Measurements from ENCODE around the gene SLCO4A1. TPM values are rescaled to one million over a fixed set of nuclear protein-coding genes. Genes with fewer than 3 reads are reported as not detected.

Gene SLCO4A1
- total RNA-seq, 2 donors from 2014 or later: 14.7 to 15.2 TPM

DNA sequence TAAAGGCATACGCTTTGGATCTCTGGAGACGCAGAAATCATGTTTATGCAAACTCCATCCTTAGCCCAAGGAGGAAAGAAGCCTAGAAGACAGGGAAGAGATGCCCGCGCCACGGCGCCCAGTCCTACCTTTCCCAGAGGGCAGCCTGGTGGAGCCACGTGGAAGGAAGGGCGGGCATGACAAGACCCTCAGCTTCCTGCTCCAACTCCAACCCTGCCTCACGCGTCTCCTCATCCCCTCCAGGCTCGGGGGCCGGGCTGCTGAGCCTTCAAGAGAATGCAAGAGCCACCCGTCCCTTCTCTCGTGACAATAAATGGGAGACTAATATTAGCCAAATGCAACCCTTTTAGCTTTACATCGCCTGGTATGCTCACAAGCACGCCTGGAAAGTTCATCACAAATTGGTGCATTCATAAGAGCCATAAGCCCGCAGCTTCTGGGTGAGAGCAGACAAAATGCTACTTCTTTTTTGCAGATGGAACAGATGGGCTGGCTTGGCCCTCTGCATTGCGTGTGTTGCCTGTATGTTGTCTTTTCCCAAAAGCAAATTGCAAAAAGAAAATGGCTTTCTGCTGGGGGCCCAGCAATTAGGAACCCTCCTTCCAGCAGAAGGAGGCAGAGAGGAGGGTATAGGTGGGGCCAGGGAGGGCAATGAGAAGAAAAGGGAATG is 58.1 kb downstream of the SLCO4A1 start:
- no peak for DNase-seq (ENCODE audit: low spot score)
- intact Hi-C loops (cut with DNase I): no loop called here

GRCh38 chr20:62701161-62702012 is 59.1 kb downstream of the SLCO4A1 start:
- DNase-seq (ENCODE audit: low spot score): no peak
- intact Hi-C loops (cut with DNase I): no loop called here

GRCh38 chr20:62702013-62702300 is 59.7 kb downstream of the SLCO4A1 start:
- no peak for DNase-seq (ENCODE audit: low spot score)
- intact Hi-C loops (cut with DNase I): no loop called here

DNA sequence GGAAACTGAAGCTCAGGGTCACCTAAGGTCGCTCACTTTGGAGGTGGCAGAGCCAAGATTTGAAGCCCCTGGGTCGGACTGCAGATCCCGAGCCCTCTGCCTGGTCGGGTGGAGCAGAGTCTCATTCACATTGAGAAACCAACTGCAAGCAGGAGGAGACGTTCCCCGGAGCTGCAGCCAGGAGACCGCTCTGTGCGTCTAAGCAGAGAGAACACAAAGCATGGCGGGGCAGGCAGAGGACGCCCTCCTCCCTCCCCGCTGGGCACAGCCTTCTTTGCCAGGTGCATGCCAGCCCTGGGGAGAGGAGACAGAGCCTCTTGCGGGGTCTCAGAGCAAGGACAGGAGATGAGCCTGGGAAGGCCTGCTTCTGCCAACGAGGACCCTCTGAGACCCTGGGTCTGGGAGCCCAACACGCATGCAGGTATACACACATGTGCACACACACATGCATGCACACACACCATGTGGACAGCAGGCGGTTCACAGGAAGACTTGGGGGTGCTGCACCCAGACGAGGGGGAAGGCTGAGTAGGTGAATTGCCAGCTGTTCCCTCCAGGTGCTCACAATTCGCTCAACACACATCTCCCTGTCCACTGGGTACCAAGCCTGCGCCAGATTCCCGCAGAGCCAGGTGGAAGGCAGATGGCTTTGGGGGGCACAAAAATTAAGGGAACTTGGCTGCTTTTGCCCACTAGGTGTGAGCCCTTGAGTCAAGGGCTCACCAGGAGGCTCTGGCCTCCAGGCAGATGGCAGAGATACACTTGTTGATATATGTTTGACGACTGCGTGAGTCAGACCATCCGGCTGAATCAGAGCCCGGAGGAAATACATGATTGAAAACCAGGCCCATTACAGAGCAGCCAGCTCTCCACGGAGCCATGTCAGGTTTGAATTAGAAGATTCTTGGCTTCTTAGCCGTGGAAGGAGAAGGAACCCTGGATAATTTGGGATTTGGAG is 60.9 kb downstream of the SLCO4A1 start:
- DNase-seq (ENCODE audit: low spot score): no peak
- intact Hi-C loops (cut with DNase I): no loop called here

DNA sequence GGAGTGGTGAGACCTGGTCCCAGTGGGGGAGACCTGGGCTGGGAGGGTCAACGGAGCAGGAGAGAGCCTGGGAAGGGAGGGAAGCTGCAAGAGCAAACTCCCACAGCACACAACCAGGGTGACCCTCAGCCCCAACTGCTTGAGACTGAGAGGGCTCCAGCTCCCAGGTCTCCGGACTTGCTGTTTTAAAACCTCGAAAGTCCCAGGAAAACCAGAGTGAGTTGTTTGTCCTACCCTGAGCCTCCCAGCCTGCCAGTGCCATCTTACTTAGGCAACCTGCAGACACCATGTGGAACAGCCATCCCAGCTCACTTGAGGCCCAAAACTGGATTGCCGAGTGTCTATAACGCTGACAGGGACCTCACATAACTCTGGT is 61.5 kb downstream of the SLCO4A1 start:
- no peak for DNase-seq (ENCODE audit: low spot score)
- intact Hi-C loops (cut with DNase I): no loop called here

GRCh38 chr20:62704341-62704948 is 62.1 kb downstream of the SLCO4A1 start:
- peak; percentile 91 for DNase-seq (ENCODE audit: low spot score)
- intact Hi-C loops (cut with DNase I): no loop called here

DNA sequence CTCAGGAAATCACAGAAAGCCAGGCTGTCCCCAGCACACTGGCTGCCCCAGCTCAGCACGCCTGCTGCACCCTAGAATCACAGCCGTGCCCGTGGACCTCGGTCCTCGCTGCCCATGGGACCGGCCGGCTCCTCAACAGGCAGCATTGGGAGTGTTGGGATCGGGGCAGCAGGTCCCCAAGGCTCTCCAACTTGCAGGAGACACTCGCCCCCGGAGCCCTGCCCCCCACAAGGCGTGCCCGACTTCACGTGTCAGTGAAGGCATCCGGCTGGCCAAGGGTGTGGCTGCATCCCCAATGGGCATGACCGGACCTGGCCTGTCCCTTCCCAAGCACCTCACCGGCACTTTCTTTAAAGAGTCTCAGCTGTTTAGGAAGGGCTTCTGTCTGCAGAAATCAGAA is 63.3 kb downstream of the SLCO4A1 start:
- intact Hi-C loops (cut with DNase I): no loop called here
- no peak for DNase-seq (ENCODE audit: low spot score)

GRCh38 chr20:62706344-62706743 is 64.0 kb downstream of the SLCO4A1 start:
- DNase-seq (ENCODE audit: low spot score): no peak
- intact Hi-C loops (cut with DNase I): no loop called here

DNA sequence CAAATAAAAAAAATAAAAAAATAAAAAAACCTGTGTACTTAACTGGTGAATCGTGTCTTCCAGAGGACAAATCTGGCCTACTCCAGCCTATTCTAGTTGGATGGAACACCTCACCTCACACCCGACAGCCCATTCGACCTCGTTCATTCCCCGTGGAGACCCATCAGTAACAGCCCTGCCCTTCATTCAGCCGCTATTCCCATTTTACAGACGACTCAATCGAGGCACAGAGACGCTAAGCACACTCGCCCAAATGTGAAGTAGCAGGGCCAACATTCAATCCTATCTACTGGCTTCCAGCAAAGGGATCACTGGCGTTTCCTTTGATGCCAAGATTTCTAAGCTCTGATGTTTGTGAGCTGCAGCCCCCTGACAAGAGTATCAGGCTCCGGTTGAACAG is 64.6 kb downstream of the SLCO4A1 start:
- intact Hi-C loops (cut with DNase I): no loop called here
- no peak for DNase-seq (ENCODE audit: low spot score)

- intact Hi-C loops (cut with DNase I): no loop called here
Measured at GRCh38 chr20:62707276-62707920, 65.1 kb downstream of the SLCO4A1 start.

DNA sequence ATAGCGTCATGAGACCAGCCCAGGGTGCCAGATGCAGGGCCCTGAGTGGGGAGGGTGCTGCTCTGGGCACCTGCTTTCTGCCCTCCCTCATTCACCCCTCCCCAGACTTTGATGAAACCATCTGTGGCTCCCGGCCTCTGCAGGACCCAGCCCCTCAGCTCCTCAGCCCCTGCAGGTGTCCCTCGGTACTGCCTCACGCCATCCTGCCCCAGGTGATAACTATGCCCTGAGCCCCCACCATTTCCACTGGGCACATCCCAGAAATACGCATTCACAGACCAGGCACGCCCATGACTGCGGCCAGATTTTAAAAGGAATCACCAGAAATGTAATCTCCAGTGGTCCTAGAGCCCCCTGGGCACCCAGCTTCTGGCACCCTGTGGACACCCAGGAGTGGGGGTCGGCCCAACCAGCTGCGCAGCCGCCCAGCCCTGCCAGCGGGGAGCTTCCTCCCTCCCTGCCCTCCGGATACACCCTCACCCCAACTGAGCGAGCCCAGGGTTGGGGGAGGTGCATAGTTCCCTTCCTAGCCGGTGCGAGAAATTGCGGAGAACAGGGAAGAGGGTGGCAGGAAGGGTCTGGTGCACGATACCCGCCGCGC is 65.7 kb downstream of the SLCO4A1 start:
- intact Hi-C loops (cut with DNase I): no loop called here
- no peak for DNase-seq (ENCODE audit: low spot score)

More at GRCh38 chr20:62707276-62707920, 65.1 kb downstream of the SLCO4A1 start:
- DNase-seq (ENCODE audit: low spot score): no peak

- intact Hi-C loops (cut with DNase I): no loop called here
- DNase-seq (ENCODE audit: low spot score): no peak
Measured at GRCh38 chr20:62708591-62709536, 66.6 kb downstream of the SLCO4A1 start, which contains the start of gene NTSR1. TSS of gene NTSR1 (plus strand) at chr20:62708836. CDS start at chr20:62709208, 372 bp downstream.

- intact Hi-C loops (cut with DNase I): no loop called here
Measured at GRCh38 chr20:62709537-62709905, 67.2 kb downstream of the SLCO4A1 start.

GRCh38 chr20:62710221-62710885 is 68.0 kb downstream of the SLCO4A1 start:
- intact Hi-C loops (cut with DNase I): no loop called here
- DNase-seq (ENCODE audit: low spot score): no peak

More at GRCh38 chr20:62709537-62709905, 67.2 kb downstream of the SLCO4A1 start:
- no peak for DNase-seq (ENCODE audit: low spot score)

DNA sequence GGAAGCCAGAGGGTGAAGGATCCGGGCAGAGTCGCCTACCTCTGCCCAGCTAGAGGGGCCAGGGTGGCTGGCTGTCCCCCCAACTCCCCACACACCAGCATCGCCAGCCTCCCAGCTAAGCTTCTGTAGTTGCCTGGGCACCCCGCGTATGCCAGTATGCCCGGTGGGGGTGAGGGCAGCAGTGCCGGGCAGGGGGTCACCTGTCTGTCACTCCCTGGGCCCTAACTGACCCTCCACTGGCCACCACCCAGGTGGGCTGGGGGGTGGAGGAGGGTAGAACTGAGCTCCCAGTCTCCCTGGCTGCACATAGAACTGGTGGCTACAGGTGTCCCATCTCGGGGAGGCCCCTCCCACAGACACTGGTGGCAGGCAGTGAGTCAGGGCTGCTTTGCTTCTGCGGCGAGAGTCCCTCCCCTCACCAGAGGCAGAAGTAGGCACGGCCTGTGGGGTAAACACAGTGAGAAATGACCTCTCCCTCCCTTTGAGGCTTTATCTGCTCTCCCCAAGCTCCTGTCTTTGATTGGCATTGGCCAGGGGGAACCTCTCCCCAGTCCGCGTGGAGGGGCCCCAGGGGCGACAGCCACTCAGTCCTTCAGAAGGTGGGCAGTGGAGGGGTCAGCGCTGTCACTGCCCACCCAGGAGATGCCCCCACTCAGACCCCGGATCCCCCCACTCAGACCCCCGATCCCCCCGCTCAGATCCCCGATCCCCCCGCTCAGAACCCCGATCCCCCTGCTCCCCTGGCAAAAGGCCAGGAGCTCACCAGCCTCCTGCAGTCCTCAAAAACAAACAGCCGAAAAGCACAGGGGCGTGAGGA is 68.8 kb downstream of the SLCO4A1 start:
- no peak for DNase-seq (ENCODE audit: low spot score)

DNA sequence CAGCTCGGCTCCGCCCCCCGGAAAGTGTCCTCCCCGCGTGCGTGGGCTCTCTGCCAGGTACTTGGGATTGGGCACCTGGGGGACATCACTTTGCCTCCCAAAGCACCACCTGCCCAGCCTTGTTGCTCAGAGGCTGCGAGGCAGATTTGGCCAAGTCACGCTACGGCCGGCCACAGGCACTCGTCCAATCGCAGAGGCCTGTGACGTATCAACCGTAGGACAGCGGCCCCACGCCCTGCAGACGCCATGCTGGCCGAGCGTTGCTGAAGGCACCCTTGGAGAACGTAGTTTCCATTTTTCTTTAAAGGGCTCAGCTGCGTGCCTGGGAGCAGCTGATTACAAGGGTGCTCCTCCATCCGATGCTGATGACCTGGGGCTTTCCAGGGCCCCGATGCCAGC is 69.4 kb downstream of the SLCO4A1 start:
- DNase-seq (ENCODE audit: low spot score): no peak
- intact Hi-C loops (cut with DNase I): no loop called here

More for the DNA sequence above, 68.8 kb downstream of the SLCO4A1 start:
- intact Hi-C loops (cut with DNase I): no loop called here

Data from posterior vena cava (tissue), 2 donors.